Uterus (tissue), 4 donors: ENCODE data around the gene CYS1. TPM values are rescaled to one million over a fixed set of nuclear protein-coding genes. Genes with fewer than 3 reads are reported as not detected.

Source experiments
- DNase-seq, 2 donors: peaks; one replicate each; pipeline ENCODE4 v3.0.0-alpha.2; 2019 to 2020
- H3K27ac ChIP-seq, 2 donors: fragments of 200-600 bp; sonication (generic); 1 replicate in 1 of 2; 2 replicates in 1 of 2; pipeline ENCODE4 v1.5.1; 2016 to 2018
- H3K27me3 ChIP-seq, 2 donors: fragments of 200-600 bp; sonication (generic); one replicate each; pipeline ENCODE4 v1.5.1; 2018 to 2019; ENCODE audit warnings: control low read depth in 1 of 2
- H3K36me3 ChIP-seq, 2 donors: fragments of 200-600 bp; sonication (generic); one replicate each; pipeline ENCODE4 v1.5.1; 2019; ENCODE audit warnings: control low read depth in 1 of 2
- H3K4me1 ChIP-seq, 2 donors: fragments of 200-600 bp; sonication (generic); one replicate each; pipeline ENCODE4 v1.5.1; 2018 to 2019; ENCODE audit warnings: control low read depth in 1 of 2
- H3K4me3 ChIP-seq, 2 donors: fragments of 200-600 bp; sonication (generic); 1 replicate in 1 of 2; 2 replicates in 1 of 2; pipeline ENCODE4 v1.5.1; 2018 to 2019; ENCODE audit warnings: mild to moderate bottlenecking in 1 of 2
- H3K9me3 ChIP-seq, 2 donors: fragments of 200-600 bp; sonication (generic); one replicate each; pipeline ENCODE4 v1.5.1; 2019; ENCODE audit warnings: control low read depth in 1 of 2
- CTCF ChIP-seq, 4 experiments: fragments of 200-600 bp in 2 of 4; fragments of 450-650 bp in 2 of 4; sonication (generic) in 2 of 4; IDR thresholded peaks; one replicate each; pipeline ENCODE4 v1.5.1; 2016 to 2019; ENCODE audit warnings: antibody characterized with exemption in 4 of 4, mild to moderate bottlenecking in 2 of 4, moderate library complexity in 1 of 4
- POLR2A ChIP-seq, 2 donors: fragments of 450-650 bp; IDR thresholded peaks; one replicate each; pipeline ENCODE4 v1.6.1; 2016; ENCODE audit warnings: antibody characterized with exemption in 2 of 2, mild to moderate bottlenecking in 1 of 2, moderate library complexity in 1 of 2
- intact Hi-C: fragments of 100-400 bp; cut with DNase I; formaldehyde crosslinking; loops from one replicate; pipeline ENCODE4 v1.15.1; 2023; ENCODE audit warnings: low total_unique reads
- total RNA-seq, 4 donors: library from RNA; depleted of rRNA in 3 of 4; stranded (reverse); fragments of >200 nt in 3 of 4; gene quantifications; one replicate each; pipeline versions ENCODE4 v1.1.0 to v1.2.4, GENCODE V29; 2014 to 2023
- donor health status: DM: yes; HTN: yes; CAD: no.

The CYS1 gene
- total RNA-seq, 4 donors from 2014 or later, result 7.2 to 15.5 (median 11.2) TPM

- no peaks in the 10 kb centered on the region for H3K4me1 ChIP-seq
- no peaks in the 10 kb centered on the region for H3K36me3 ChIP-seq
- no peak for DNase-seq
- intact Hi-C loops, result no loop called here
- no peak overlapping the region for H3K4me3 ChIP-seq
- H3K27me3 ChIP-seq, result no peaks in the 10 kb centered on the region
- TF ChIP-seq CTCF (IDR thresholded peaks at IDR 0.05) (no peak), POLR2A (IDR thresholded peaks at IDR 0.05) (no peak)
- no peaks in the 10 kb centered on the region for H3K9me3 ChIP-seq
- no peak overlapping the region for H3K27ac ChIP-seq
These were observed 18.8 kb downstream of the CYS1 start for GRCh38 chr2:10061221-10061925.

GRCh38 chr2:10059552-10060335, 20.5 kb downstream of the CYS1 start:
- TF ChIP-seq POLR2A (IDR thresholded peaks at IDR 0.05), result no peak
- no peak for TF ChIP-seq CTCF (IDR thresholded peaks at IDR 0.05)
- intact Hi-C loops, result no loop called here
- H3K27ac ChIP-seq, result no peak overlapping the region

GRCh38 chr2:10059016-10059351, 21.2 kb downstream of the CYS1 start:
- Histone ChIP-seq H3K4me1 (no peaks in the 10 kb centered on the region), H3K4me3 (no peak overlapping the region), H3K9me3 (no peaks in the 10 kb centered on the region), H3K27ac (no peak overlapping the region), H3K36me3 (no peaks in the 10 kb centered on the region), H3K27me3 (no peaks in the 10 kb centered on the region)
- TF ChIP-seq CTCF (IDR thresholded peaks at IDR 0.05) (no peak), POLR2A (IDR thresholded peaks at IDR 0.05) (no peak)
- DNase-seq, result no peak
- intact Hi-C loops, result no loop called here

More at GRCh38 chr2:10059552-10060335, 20.5 kb downstream of the CYS1 start:
- no peak overlapping the region for H3K4me3 ChIP-seq
- no peak for DNase-seq
- H3K4me1 ChIP-seq, result no peaks in the 10 kb centered on the region
- H3K27me3 ChIP-seq, result no peaks in the 10 kb centered on the region
- no peaks in the 10 kb centered on the region for H3K36me3 ChIP-seq
- no peaks in the 10 kb centered on the region for H3K9me3 ChIP-seq

GRCh38 chr2:10058251-10059015, 21.8 kb downstream of the CYS1 start:
- Histone ChIP-seq H3K27me3 (no peaks in the 10 kb centered on the region), H3K4me3 (no peak overlapping the region), H3K27ac (peak overlapping the region; percentile 76 to 78), H3K9me3 (no peaks in the 10 kb centered on the region), H3K4me1 (no peaks in the 10 kb centered on the region), H3K36me3 (no peaks in the 10 kb centered on the region)
- intact Hi-C loops, result no loop called here
- no peak for DNase-seq
- TF ChIP-seq POLR2A (IDR thresholded peaks at IDR 0.05), result no peak

- Histone ChIP-seq H3K27me3 (no peaks in the 10 kb centered on the region), H3K4me3 (peak overlapping the region; percentile 4 to 14), H3K27ac (peak overlapping the region; percentile 76 to 78), H3K4me1 (no peaks in the 10 kb centered on the region), H3K36me3 (no peaks in the 10 kb centered on the region), H3K9me3 (no peaks in the 10 kb centered on the region)
- intact Hi-C loops, result no loop called here
- peak in 1 of 2 donors; percentile 70 for DNase-seq
- no peak for TF ChIP-seq CTCF (IDR thresholded peaks at IDR 0.05)
- no peak for TF ChIP-seq POLR2A (IDR thresholded peaks at IDR 0.05)
These were observed 22.7 kb downstream of the CYS1 start for GRCh38 chr2:10057231-10058107.
